ENCODE measurements around the gene IL13RA1.
A peak's percentile ranks its signal among the peaks of the same experiment; 100 is the strongest.

The IL13RA1 gene

DNA sequence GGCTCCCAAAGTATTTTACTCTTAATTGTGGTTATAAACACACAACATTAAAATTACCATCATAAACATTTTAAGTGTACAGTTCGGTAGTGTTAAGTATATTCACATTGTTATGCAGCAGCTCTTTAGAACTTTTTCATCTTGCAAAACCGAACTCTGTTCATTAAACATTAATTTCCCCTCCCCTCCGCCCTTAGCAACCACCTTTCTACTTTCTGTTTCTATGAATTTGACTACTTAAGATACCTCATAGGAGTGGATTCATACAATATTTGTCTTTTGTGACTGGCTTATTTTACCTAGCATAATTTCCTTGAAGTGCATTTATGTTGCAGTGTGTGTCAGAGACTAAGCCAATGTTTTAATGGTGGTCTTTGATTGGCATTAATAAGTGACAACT lies 32.6 kb downstream of the IL13RA1 start:
- no peak overlapping the region for H3K4me2 ChIP-seq (ENCODE audit: low read depth, low read length)
- no peaks in the 10 kb centered on the region for H3K36me3 ChIP-seq (replicated peaks; ENCODE audit: insufficient read depth, low read length)
- H3K4me1 ChIP-seq (ENCODE audit: low read length) = no peaks in the 10 kb centered on the region
- H3K79me2 ChIP-seq (ENCODE audit: low read length) = no peaks in the 10 kb centered on the region
- H3K27me3 ChIP-seq (replicated peaks; ENCODE audit: insufficient read depth, low read length) = no peaks in the 10 kb centered on the region
- H3K9me3 ChIP-seq (replicated peaks; ENCODE audit: insufficient read depth, low read length) = no peaks in the 10 kb centered on the region
- H3K4me3 ChIP-seq (ENCODE audit: low read length) = no peak overlapping the region
- DNase-seq = no peak
- H4K20me1 ChIP-seq (ENCODE audit: insufficient read depth, low read length) = no peaks in the 10 kb centered on the region
- no peak overlapping the region for H2AFZ ChIP-seq (ENCODE audit: low read length)
- no peak overlapping the region for H3K27ac ChIP-seq (ENCODE audit: low read length)
- TF ChIP-seq, protein P1, sequence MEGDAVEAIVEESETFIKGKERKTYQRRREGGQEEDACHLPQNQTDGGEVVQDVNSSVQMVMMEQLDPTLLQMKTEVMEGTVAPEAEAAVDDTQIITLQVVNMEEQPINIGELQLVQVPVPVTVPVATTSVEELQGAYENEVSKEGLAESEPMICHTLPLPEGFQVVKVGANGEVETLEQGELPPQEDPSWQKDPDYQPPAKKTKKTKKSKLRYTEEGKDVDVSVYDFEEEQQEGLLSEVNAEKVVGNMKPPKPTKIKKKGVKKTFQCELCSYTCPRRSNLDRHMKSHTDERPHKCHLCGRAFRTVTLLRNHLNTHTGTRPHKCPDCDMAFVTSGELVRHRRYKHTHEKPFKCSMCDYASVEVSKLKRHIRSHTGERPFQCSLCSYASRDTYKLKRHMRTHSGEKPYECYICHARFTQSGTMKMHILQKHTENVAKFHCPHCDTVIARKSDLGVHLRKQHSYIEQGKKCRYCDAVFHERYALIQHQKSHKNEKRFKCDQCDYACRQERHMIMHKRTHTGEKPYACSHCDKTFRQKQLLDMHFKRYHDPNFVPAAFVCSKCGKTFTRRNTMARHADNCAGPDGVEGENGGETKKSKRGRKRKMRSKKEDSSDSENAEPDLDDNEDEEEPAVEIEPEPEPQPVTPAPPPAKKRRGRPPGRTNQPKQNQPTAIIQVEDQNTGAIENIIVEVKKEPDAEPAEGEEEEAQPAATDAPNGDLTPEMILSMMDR (IDR thresholded peaks at IDR 0.05; ENCODE audit: low read length) = no peak
- TF ChIP-seq EZH2phosphoT487 (IDR thresholded peaks at IDR 0.05; ENCODE audit: low read length) (no peak), EZH2 (optimal IDR thresholded peaks at IDR 0.05; ENCODE audit: low read depth, low read length) (no peak)
- no peaks in the 10 kb centered on the region for H3K9me2 ChIP-seq (replicated peaks; ENCODE audit: insufficient read depth, low read length)
- no peaks in the 10 kb centered on the region for H3F3A ChIP-seq (ENCODE audit: insufficient read depth, low read length)
- H3K9ac ChIP-seq (ENCODE audit: low read length) = no peak overlapping the region

DNA sequence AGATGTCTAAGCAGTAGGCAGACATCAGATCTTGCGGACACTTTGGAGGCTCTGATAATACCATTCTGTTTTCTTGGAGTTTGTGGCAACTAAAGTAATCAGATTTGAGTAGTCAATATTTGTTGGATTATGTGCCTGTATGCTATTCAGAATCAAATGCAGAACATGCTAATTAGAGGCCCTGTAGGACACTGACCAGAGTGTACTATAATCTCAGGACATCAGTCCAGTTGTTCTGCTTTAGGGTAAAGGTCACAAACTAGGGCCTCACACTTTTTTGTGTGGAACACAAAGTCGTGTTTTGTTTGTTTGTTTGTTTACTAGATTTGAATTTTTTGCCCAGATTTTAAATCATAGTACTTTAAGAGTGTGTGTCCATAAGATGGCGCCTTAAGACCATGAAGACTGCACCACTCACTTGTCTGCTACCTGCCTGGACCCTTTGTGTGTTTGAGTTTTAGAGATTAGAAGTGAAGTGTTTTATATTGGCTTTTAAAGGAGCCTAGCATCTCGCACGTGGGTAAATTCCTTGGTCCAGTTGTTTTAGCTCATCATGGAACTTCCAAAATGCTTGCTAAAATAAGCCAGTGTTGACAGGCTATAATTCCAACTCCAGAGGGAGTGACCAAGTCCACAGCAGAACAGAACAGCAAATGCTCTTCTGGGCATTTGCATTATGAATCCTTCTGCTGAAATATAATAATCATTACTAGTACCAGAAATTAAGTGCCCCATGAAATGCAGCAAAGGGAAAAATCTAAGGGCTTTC lies 34.7 kb downstream of the IL13RA1 start:
- Histone ChIP-seq H3K9me3 (replicated peaks; ENCODE audit: insufficient read depth, low read length) (no peaks in the 10 kb centered on the region), H3K36me3 (replicated peaks; ENCODE audit: insufficient read depth, low read length) (no peaks in the 10 kb centered on the region), H3K4me3 (ENCODE audit: low read length) (no peak overlapping the region), H3F3A (ENCODE audit: insufficient read depth, low read length) (no peaks in the 10 kb centered on the region), H3K27me3 (replicated peaks; ENCODE audit: insufficient read depth, low read length) (no peaks in the 10 kb centered on the region), H3K9ac (ENCODE audit: low read length) (no peak overlapping the region), H2AFZ (ENCODE audit: low read length) (no peak overlapping the region), H3K27ac (ENCODE audit: low read length) (no peak overlapping the region), H4K20me1 (ENCODE audit: insufficient read depth, low read length) (no peaks in the 10 kb centered on the region), H3K4me2 (ENCODE audit: low read depth, low read length) (no peak overlapping the region), H3K79me2 (ENCODE audit: low read length) (no peaks in the 10 kb centered on the region), H3K4me1 (ENCODE audit: low read length) (no peaks in the 10 kb centered on the region), H3K9me2 (replicated peaks; ENCODE audit: insufficient read depth, low read length) (no peaks in the 10 kb centered on the region)
- TF ChIP-seq EZH2phosphoT487 (IDR thresholded peaks at IDR 0.05; ENCODE audit: low read length) (no peak), EZH2 (optimal IDR thresholded peaks at IDR 0.05; ENCODE audit: low read depth, low read length) (no peak)
- TF ChIP-seq, protein P1 (IDR thresholded peaks at IDR 0.05; ENCODE audit: low read length) = peak; percentile 22; the same call in 1 of the 2 replicates
- DNase-seq = no peak

DNA sequence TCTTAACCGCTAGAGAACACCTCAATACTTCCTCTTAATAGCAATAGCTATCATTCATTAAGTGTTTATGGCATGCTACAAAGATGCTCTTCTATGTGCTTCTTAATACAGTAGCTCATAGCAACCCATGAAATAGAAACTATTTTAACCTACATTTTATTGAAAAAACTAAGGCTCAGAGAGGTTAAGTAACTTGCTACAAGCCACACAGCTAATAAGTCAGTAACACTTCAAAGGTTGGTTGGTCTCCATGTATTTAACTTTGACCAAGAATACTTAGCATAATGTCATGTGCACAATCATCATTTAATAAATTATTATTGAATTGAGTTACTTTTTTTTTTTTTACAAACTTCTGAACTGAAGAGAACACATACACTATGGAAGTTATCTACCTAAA lies 36.1 kb downstream of the IL13RA1 start:
- TF ChIP-seq EZH2phosphoT487 (IDR thresholded peaks at IDR 0.05; ENCODE audit: low read length) (no peak), EZH2 (optimal IDR thresholded peaks at IDR 0.05; ENCODE audit: low read depth, low read length) (no peak)
- TF ChIP-seq, protein P1 (IDR thresholded peaks at IDR 0.05; ENCODE audit: low read length) = no peak
- H3K27me3 ChIP-seq (replicated peaks; ENCODE audit: insufficient read depth, low read length) = no peaks in the 10 kb centered on the region
- no peaks in the 10 kb centered on the region for H3K79me2 ChIP-seq (ENCODE audit: low read length)
- no peak overlapping the region for H3K9ac ChIP-seq (ENCODE audit: low read length)
- no peak overlapping the region for H3K4me3 ChIP-seq (ENCODE audit: low read length)
- DNase-seq = no peak
- H3F3A ChIP-seq (ENCODE audit: insufficient read depth, low read length) = no peaks in the 10 kb centered on the region
- no peak overlapping the region for H3K4me2 ChIP-seq (ENCODE audit: low read depth, low read length)
- H3K36me3 ChIP-seq (replicated peaks; ENCODE audit: insufficient read depth, low read length) = no peaks in the 10 kb centered on the region
- no peaks in the 10 kb centered on the region for H3K9me2 ChIP-seq (replicated peaks; ENCODE audit: insufficient read depth, low read length)
- H3K4me1 ChIP-seq (ENCODE audit: low read length) = no peaks in the 10 kb centered on the region
- H4K20me1 ChIP-seq (ENCODE audit: insufficient read depth, low read length) = no peaks in the 10 kb centered on the region
- no peak overlapping the region for H3K27ac ChIP-seq (ENCODE audit: low read length)
- H3K9me3 ChIP-seq (replicated peaks; ENCODE audit: insufficient read depth, low read length) = no peaks in the 10 kb centered on the region
- no peak overlapping the region for H2AFZ ChIP-seq (ENCODE audit: low read length)
